ENCODE results near the gene ITGB2.

ITGB2 gene

DNA sequence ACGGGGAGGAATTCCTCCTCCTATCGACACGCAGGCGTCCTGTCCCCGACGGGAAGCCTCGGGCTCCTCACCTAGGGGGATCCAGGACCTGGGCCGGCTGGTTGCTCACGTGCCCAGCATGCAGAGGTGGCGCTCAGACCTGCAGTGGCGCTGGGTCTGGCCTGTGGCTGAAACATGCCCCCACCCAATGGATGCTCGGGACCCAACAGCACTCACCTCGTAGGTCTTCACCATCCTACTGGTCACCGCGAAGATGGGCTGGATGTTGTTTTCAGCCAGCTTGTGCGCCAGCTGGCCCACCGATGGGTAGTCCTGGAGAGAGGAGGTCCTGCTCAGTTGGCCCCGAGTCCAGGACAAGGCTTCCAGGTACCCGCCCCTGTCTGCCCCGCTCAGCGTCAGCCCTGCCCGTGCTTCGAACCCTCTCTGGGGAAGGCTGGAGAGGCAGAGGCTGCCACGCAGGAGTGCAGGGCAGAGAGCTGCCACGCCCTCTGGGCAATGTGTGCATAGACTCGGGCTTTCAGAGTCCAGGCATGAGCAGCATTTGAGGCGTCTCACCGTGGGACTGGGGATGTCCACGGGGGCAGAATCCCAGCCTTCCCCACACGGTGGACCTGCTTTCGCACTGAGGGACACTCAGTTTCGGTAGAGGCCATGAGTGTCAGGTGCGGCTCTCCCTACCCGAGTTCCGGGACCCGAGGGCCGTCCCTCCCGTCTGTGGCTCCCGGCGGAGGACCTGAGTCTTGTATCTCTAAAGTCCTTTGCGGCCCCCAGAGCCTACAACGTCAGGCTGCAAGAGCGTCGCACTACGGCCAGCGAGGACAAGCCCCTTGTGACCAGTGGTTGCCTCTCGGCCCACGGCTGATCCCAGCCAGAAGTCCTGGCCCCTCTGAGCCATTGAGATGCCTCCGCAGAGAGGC is 21.6 kb downstream of the ITGB2 start:
- DNase-seq (ENCODE audit: low read depth in 1 of 2, low spot score in 1 of 2), result no peak

DNA sequence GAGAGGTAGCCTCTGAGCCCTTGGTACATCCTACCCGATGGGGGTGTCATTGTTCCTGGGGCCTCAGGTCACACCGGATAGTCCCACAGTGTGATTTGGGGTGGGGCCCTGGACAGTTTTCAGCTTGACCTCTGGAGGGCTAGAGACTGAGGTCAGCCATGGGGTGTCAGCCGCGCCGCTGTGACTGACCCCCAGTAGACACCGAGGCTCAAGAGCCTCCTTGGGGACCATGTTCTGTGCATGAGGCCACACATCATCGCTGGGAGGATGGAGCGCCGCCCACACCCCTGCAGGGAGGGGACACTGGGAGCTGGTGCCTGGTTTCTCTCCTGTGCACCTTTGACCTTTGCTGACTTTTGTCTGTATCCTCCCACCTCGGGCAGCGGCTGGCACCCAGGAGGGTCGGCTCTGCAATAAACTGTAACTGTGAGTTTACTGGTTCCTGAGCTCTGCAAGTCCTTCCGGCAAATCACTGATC is 22.6 kb downstream of the ITGB2 start:
- no peak for DNase-seq (ENCODE audit: low read depth in 1 of 2, low spot score in 1 of 2)

GRCh38 chr21:44897326-44898010 is 23.2 kb downstream of the ITGB2 start:
- DNase-seq (ENCODE audit: low read depth in 1 of 2, low spot score in 1 of 2), result no peak

GRCh38 chr21:44896561-44897286 is 24.0 kb downstream of the ITGB2 start:
- DNase-seq (ENCODE audit: low read depth in 1 of 2, low spot score in 1 of 2), result no peak

DNA sequence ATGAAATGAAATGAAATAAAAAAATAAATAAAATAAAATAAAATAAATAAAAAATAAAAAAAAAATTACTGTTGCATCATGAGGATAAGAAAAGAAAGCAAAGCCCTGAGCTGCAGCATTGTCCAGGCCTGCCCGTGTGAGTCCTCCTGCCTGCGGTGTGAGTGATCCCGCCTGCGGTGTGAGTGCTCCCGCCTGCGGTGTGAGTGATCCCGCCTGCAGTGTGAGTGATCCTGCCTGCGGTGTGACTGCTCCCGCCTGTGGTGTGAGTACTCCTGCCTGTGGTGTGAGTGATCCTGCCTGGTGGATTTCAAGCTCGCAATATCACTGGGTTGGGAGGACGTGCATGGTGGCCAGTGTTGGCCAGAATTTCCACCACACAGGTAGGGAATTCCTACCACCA is 24.8 kb downstream of the ITGB2 start:
- DNase-seq (ENCODE audit: low read depth in 1 of 2, low spot score in 1 of 2), result no peak

- no peak for DNase-seq (ENCODE audit: low read depth in 1 of 2, low spot score in 1 of 2)
Measured at GRCh38 chr21:44894687-44895302, 25.9 kb downstream of the ITGB2 start.

GRCh38 chr21:44893948-44894656 is 26.6 kb downstream of the ITGB2 start:
- DNase-seq (ENCODE audit: low read depth in 1 of 2, low spot score in 1 of 2), result no peak

DNA sequence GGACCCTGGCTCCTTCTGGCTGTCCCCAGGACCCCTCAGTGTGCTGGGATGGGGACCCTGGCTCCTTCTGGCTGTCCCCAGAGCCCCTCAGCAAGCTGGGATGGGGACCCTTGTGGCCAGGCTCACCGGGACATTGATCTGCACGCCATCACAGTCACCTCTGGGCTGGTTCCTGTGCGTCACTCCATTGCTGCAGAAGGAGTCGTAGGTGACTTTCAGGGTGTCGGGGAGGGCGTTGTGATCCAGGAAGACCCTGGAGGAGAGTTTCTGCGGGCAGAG is 27.5 kb downstream of the ITGB2 start:
- DNase-seq (ENCODE audit: low read depth in 1 of 2, low spot score in 1 of 2), result no peak

- DNase-seq (ENCODE audit: low read depth in 1 of 2, low spot score in 1 of 2), result peak; percentile 58 to 68
Measured at GRCh38 chr21:44892536-44893277, 28.0 kb downstream of the ITGB2 start.

GRCh38 chr21:44892095-44892494 is 28.6 kb downstream of the ITGB2 start:
- DNase-seq (ENCODE audit: low read depth in 1 of 2, low spot score in 1 of 2), result no peak

- DNase-seq (ENCODE audit: low read depth in 1 of 2, low spot score in 1 of 2), result no peak
Measured at GRCh38 chr21:44891631-44892031, 29.1 kb downstream of the ITGB2 start.

GRCh38 chr21:44890961-44891541 is 29.6 kb downstream of the ITGB2 start:
- no peak for DNase-seq (ENCODE audit: low read depth in 1 of 2, low spot score in 1 of 2)

GRCh38 chr21:44890338-44890931 is 30.3 kb downstream of the ITGB2 start:
- DNase-seq (ENCODE audit: low read depth in 1 of 2, low spot score in 1 of 2), result no peak

DNA sequence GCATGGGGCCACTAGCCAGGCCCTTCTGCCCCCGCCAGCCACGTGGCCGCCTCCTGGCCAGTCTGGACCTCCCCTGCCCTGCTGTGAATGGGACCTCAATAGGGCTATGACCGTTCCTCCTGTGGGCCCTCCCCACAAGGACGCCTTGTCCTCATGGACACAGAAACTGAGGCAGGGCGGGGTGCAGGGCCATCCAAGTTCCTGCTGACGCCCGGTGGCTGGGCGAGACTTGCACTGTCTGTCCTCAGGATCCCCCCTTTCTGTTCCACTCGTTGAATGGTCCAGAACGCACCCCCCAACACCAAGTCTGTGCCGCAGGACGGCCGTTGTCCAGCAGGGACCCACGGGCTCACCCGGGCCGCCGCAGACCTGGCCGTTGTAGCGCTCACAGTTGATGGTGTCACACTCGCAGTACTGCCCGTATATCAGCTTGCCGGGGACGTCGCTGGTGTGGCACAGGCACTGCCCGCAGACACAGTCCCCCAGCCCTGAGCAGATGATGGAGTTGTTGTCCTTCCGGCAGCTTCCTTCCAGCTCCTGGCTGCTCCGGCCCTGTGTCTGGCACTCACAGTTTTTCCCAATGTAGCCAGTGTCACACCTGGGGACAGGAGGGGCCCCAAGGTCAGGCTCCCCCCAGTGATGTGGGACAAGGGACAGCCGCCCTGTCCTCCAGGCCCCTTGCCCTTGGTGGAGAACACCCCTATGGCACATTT is 30.9 kb downstream of the ITGB2 start:
- DNase-seq (ENCODE audit: low read depth in 1 of 2, low spot score in 1 of 2), result no peak

DNA sequence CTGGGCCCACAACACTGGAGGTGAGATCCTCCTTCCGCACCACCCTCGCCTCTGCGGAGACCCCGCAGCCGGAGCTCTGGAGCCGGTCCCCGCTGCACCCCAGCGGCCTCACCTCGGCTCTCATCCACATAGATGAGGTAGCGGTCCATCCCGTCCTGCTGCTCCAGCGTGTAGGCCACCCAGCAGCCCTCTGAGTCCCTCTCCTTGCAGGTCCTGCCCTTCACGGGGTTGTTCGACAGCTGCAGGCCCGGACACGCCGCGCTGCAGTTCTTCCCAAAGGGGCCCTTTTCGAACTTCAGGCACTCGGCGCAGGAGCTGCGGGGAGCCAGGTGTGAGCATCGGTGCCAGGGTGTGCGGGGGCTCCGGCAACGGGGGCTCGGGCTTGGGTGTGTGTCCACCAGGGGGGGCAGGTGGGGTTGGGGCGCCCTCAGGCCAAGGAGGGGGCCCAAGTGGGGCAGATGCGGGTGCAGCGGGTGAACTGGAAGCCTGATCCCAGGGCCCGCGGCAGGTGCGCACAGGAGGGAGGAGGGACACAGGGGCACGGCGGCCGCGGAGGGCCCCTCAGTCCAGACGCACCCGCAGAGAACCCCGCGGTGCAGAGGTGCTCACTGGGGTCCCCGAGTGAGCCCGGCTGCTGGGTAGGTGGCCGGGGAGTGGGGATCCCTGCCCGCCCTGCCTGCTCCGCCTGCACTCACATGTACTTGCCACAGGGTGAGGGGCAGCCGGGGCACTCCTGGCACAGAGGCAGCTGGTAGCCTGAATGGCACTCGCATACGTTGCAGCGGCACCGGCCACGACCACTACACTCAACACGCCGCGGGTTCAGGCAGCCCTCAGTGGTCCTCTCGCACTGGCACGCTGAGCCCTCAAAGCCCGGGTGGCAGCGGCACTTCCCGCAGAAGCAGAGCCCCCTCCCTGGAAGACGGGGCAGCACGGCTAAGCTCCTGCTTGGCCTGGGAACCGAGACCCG is 31.8 kb downstream of the ITGB2 start:
- DNase-seq (ENCODE audit: low read depth in 1 of 2, low spot score in 1 of 2), result no peak

GRCh38 chr21:44887807-44888580 is 32.7 kb downstream of the ITGB2 start:
- DNase-seq (ENCODE audit: low read depth in 1 of 2, low spot score in 1 of 2), result no peak

Data from activated T-helper 1 cell treated with anti-CD3 and anti-CD28 coated beads, Interleukin-2, amount 50 U/mL, for 16 hours (primary cell).